ENCODE data around the gene ZNF550.

ZNF550 gene

GRCh38 chr19:57576661-57577060 lies 17.0 kb upstream of the ZNF550 start:
- Histone ChIP-seq H3K27ac (no peak overlapping the region), H4K20me1 (ENCODE audit: insufficient read depth) (no peaks in the 10 kb centered on the region), H3K27me3 (ENCODE audit: insufficient read depth, low read depth) (no peaks in the 10 kb centered on the region), H3K4me2 (no peak overlapping the region), H2AFZ (ENCODE audit: low read depth) (no peak overlapping the region), H3K36me3 (ENCODE audit: insufficient read depth) (peaks cover 22% of the 10 kb centered on the region; the same call in 1 of the 2 replicates), H3K4me1 (ENCODE audit: low read depth, poor library complexity, severe bottlenecking) (no peaks in the 10 kb centered on the region), H3K9ac (no peak overlapping the region), H3K79me2 (ENCODE audit: insufficient read depth, low read depth) (peaks cover 5% of the 10 kb centered on the region; the same call in 1 of the 2 replicates), H3K4me3 (IDR thresholded peaks at IDR 0.05; ENCODE audit: insufficient read depth, low read depth, low read length) (no peak overlapping the region)
- TF ChIP-seq, protein P1, sequence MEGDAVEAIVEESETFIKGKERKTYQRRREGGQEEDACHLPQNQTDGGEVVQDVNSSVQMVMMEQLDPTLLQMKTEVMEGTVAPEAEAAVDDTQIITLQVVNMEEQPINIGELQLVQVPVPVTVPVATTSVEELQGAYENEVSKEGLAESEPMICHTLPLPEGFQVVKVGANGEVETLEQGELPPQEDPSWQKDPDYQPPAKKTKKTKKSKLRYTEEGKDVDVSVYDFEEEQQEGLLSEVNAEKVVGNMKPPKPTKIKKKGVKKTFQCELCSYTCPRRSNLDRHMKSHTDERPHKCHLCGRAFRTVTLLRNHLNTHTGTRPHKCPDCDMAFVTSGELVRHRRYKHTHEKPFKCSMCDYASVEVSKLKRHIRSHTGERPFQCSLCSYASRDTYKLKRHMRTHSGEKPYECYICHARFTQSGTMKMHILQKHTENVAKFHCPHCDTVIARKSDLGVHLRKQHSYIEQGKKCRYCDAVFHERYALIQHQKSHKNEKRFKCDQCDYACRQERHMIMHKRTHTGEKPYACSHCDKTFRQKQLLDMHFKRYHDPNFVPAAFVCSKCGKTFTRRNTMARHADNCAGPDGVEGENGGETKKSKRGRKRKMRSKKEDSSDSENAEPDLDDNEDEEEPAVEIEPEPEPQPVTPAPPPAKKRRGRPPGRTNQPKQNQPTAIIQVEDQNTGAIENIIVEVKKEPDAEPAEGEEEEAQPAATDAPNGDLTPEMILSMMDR (conservative IDR thresholded peaks at IDR 0.05; ENCODE audit: low read depth, low read length), result no peak

- no peaks in the 10 kb centered on the region for H3K27me3 ChIP-seq (ENCODE audit: insufficient read depth, low read depth)
- peaks cover 22% of the 10 kb centered on the region; the same call in 1 of the 2 replicates for H3K36me3 ChIP-seq (ENCODE audit: insufficient read depth)
- no peaks in the 10 kb centered on the region for H3K79me2 ChIP-seq (ENCODE audit: insufficient read depth, low read depth)
- no peaks in the 10 kb centered on the region for H3K4me1 ChIP-seq (ENCODE audit: low read depth, poor library complexity, severe bottlenecking)
- no peak overlapping the region for H3K27ac ChIP-seq
- no peak overlapping the region for H3K4me3 ChIP-seq (IDR thresholded peaks at IDR 0.05; ENCODE audit: insufficient read depth, low read depth, low read length)
- no peak overlapping the region for H3K4me2 ChIP-seq
- H4K20me1 ChIP-seq (ENCODE audit: insufficient read depth), result no peaks in the 10 kb centered on the region
- no peak overlapping the region for H3K9ac ChIP-seq
- no peak overlapping the region for H2AFZ ChIP-seq (ENCODE audit: low read depth)
- TF ChIP-seq, protein P1 (conservative IDR thresholded peaks at IDR 0.05; ENCODE audit: low read depth, low read length), result no peak
Observed at GRCh38 chr19:57572415-57572947, 12.8 kb upstream of the ZNF550 start.

DNA sequence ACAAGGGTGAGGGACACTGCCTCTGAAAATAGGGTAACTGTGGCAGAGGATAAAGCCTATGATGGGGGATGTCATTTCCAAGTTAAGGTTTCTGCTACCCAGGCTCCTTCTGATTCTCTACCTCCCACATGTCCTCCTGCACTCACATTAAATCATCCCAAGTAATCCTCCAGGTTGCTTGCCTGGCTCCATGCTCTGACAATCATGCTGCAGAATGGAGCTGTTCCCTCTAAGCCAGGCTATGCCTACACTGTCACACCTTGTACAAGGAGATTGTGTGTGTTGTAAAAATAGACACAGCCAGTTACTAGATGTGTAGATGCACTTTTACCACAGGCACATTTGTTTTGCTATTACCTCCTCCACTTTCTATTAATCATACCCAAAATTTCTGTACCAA lies 11.0 kb upstream of the ZNF550 start:
- Histone ChIP-seq H3K9ac (no peak overlapping the region), H3K27ac (no peak overlapping the region), H3K4me2 (no peak overlapping the region), H3K27me3 (ENCODE audit: insufficient read depth, low read depth) (no peaks in the 10 kb centered on the region), H3K36me3 (ENCODE audit: insufficient read depth) (peaks cover 19% of the 10 kb centered on the region; the same call in 1 of the 2 replicates), H3K79me2 (ENCODE audit: insufficient read depth, low read depth) (no peaks in the 10 kb centered on the region), H4K20me1 (ENCODE audit: insufficient read depth) (no peaks in the 10 kb centered on the region), H2AFZ (ENCODE audit: low read depth) (no peak overlapping the region), H3K4me1 (ENCODE audit: low read depth, poor library complexity, severe bottlenecking) (no peaks in the 10 kb centered on the region), H3K4me3 (IDR thresholded peaks at IDR 0.05; ENCODE audit: insufficient read depth, low read depth, low read length) (no peak overlapping the region)
- TF ChIP-seq, protein P1 (conservative IDR thresholded peaks at IDR 0.05; ENCODE audit: low read depth, low read length), result no peak

DNA sequence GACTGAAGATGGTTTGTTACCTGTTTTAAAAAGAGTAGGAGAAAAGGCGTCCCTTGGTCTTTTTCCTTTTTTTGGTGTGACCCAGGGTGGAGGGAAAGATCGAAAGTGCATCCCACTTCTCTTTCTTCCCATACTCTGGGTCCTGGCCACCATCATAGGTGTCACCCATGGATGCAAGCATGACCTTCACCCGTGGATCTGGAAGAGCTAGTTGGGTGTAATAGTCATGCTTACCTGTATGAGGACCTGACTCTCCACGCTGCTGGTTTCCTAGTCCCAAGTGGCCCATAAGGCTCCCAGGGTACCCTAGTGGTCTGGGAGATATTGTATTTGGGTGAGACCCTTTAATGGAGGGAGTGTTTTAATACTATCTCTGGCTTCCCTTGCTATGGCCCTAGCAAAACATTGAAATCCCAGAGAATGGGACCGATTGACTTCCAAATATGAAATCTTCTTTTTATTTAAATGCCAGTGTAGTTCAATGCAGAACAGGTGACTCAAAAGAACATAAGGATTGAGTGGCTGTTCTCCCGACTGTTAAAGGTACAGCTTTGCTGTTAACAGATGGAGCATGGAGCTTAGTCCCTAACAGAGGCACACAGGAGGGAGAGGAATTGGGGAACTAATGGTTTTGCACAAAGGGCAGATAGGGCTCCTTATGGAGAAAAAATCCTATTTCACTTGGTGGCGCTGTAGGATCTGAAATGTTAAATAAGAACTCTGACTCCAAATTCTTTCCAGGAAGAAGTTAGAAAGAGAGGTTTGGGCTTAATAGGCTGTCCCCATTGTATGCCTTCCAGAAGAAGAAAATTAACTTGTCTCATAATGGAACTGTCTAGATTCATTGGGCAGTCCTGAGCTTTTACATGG lies 7.0 kb upstream of the ZNF550 start:
- H3K4me2 ChIP-seq, result no peak overlapping the region
- no peaks in the 10 kb centered on the region for H3K36me3 ChIP-seq (ENCODE audit: insufficient read depth)
- H3K27me3 ChIP-seq (ENCODE audit: insufficient read depth, low read depth), result no peaks in the 10 kb centered on the region
- H4K20me1 ChIP-seq (ENCODE audit: insufficient read depth), result no peaks in the 10 kb centered on the region
- no peak overlapping the region for H3K9ac ChIP-seq
- no peak overlapping the region for H2AFZ ChIP-seq (ENCODE audit: low read depth)
- H3K27ac ChIP-seq, result no peak overlapping the region
- TF ChIP-seq, protein P1 (conservative IDR thresholded peaks at IDR 0.05; ENCODE audit: low read depth, low read length), result no peak
- no peak overlapping the region for H3K4me3 ChIP-seq (IDR thresholded peaks at IDR 0.05; ENCODE audit: insufficient read depth, low read depth, low read length)
- H3K4me1 ChIP-seq (ENCODE audit: low read depth, poor library complexity, severe bottlenecking), result no peaks in the 10 kb centered on the region
- H3K79me2 ChIP-seq (ENCODE audit: insufficient read depth, low read depth), result no peaks in the 10 kb centered on the region
